Thyroid gland (tissue), 4 donors: Measurements from ENCODE around the gene OR6C76. TPM values are rescaled to one million over a fixed set of nuclear protein-coding genes. Genes with fewer than 3 reads are reported as not detected.
"Not testable (repeated sequence)": the region's sequence is repeated elsewhere in the genome, so short reads cannot be mapped to it uniquely, and the experiment has no call there.

Experiments used
- DNase-seq, 2 donors: peaks; one replicate each; pipeline ENCODE4 v3.0.0-alpha.2; 2019
- H3K27ac ChIP-seq, 3 donors: fragments of 200-600 bp; sonication (generic); 1 replicate in 2 of 3; 2 replicates in 1 of 3; pipeline ENCODE4 v1.5.1; 2016 to 2019; ENCODE audit warnings: mild to moderate bottlenecking in 1 of 3, moderate library complexity in 1 of 3
- H3K27me3 ChIP-seq: fragments of 200-600 bp; sonication (generic); one replicate; pipeline ENCODE4 v1.5.1; 2019
- H3K36me3 ChIP-seq, 2 donors: fragments of 200-600 bp; sonication (generic); one replicate each; pipeline ENCODE4 v1.5.1; 2016 to 2019
- H3K4me1 ChIP-seq, 2 donors: fragments of 200-600 bp; sonication (generic); one replicate each; pipeline ENCODE4 v1.5.1; 2017 to 2019
- H3K4me3 ChIP-seq, 3 donors: fragments of 200-600 bp; sonication (generic); replicated peaks in 1 of 3; 1 replicate in 2 of 3; 2 replicates in 1 of 3; pipeline ENCODE4 v1.5.1; 2016; ENCODE audit warnings: mild to moderate bottlenecking in 1 of 3
- H3K9me3 ChIP-seq: fragments of 200-600 bp; sonication (generic); one replicate; pipeline ENCODE4 v1.5.1; 2017
- POLR2A ChIP-seq, 2 donors: fragments of 450-650 bp; IDR thresholded peaks; one replicate each; pipeline ENCODE4 v1.6.1; 2017; ENCODE audit warnings: antibody characterized with exemption in 2 of 2, mild to moderate bottlenecking in 2 of 2, moderate library complexity in 1 of 2
- WGBS, 2 donors: methylation state at CpG; one replicate each; pipeline ENCODE4 v1.1.5; 2017; 5-methylcytosine and 5-hydroxymethylcytosine counted together
- intact Hi-C: fragments of 100-400 bp; cut with DNase I; formaldehyde crosslinking; loops from one replicate; pipeline ENCODE4 v1.15.1; 2023
- total RNA-seq, 4 donors: library from RNA; depleted of rRNA; stranded (reverse); fragments of >200 nt; gene quantifications; one replicate each; pipeline ENCODE4 v1.2.3, GENCODE V29; 2016
- TF ChIP-seq, protein P1 (sequence below), 6 experiments: fragments of 200-600 bp in 3 of 6; fragments of 450-650 bp in 3 of 6; sonication (generic) in 3 of 6; IDR thresholded peaks; one replicate each; pipeline ENCODE4 v1.5.1; 2016 to 2019; ENCODE audit warnings: antibody characterized with exemption in 6 of 6, mild to moderate bottlenecking in 2 of 6, inconsistent platforms in 1 of 6, moderate library complexity in 1 of 6

Gene OR6C76
- not detected for total RNA-seq

DNA sequence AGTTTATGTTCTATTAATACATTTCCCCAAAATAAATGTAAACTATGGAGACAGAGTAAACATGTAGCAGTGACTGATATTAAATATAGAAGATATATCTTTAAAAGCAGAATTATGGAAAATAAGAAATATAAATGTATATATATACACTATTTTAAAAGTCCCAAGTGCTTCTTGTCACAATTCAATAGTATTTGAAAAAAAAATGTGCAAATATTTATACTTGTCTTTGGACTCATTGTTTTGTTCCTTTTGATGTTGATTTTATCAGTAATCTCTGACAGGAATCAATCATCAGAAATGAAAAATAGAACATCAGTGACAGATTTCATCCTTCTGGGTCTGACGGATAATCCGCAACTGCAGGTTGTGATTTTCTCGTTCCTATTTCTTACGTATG lies at the start of gene OR6C76:
Gene OR6C76 (plus strand): TSS at position 301 of the 400 bp plus-strand sequence. CDS start 0 bp downstream, at position 301.
- Histone ChIP-seq H3K4me3 (no peak within 1 kb of the TSS), H3K27me3 (no peaks in the 10 kb centered on the region), H3K27ac (no peak within 1 kb of the TSS), H3K4me1 (no peaks in the 10 kb centered on the region), H3K36me3 (no peaks in the 10 kb centered on the region), H3K9me3 (no peaks in the 10 kb centered on the region)
- TF ChIP-seq, protein P1, sequence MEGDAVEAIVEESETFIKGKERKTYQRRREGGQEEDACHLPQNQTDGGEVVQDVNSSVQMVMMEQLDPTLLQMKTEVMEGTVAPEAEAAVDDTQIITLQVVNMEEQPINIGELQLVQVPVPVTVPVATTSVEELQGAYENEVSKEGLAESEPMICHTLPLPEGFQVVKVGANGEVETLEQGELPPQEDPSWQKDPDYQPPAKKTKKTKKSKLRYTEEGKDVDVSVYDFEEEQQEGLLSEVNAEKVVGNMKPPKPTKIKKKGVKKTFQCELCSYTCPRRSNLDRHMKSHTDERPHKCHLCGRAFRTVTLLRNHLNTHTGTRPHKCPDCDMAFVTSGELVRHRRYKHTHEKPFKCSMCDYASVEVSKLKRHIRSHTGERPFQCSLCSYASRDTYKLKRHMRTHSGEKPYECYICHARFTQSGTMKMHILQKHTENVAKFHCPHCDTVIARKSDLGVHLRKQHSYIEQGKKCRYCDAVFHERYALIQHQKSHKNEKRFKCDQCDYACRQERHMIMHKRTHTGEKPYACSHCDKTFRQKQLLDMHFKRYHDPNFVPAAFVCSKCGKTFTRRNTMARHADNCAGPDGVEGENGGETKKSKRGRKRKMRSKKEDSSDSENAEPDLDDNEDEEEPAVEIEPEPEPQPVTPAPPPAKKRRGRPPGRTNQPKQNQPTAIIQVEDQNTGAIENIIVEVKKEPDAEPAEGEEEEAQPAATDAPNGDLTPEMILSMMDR (IDR thresholded peaks at IDR 0.05): no peak
- no peak for TF ChIP-seq POLR2A (IDR thresholded peaks at IDR 0.05)
- intact Hi-C loops: no loop called here
- 91 to 93% methylated on average over 4 of the region's 4 CpGs for WGBS, 2 donors
- no peak for DNase-seq

DNA sequence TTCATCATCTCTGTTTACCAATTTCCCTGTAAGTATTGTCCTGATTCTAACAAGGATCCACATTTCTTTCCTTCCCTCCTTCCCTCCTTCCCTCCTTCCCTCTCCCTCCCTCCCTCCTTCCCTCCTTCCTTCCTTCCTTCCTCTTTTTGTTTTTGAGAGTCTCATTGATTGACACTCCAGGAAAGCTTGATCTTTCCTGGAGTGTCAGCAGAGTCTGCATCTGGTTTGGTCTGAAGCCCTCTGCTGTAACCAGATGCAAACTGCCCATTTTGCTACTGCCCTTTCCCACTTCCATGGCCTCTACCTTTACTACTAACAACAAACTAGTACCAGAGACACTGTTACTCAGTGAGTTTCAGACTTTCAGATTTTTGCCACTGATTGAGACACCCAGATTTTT lies 40.2 kb upstream of the OR6C76 start:
- intact Hi-C loops: no loop called here
- DNase-seq: no peak
- Histone ChIP-seq H3K27ac (no peak overlapping the region), H3K27me3 (no peaks in the 10 kb centered on the region), H3K9me3 (no peaks in the 10 kb centered on the region), H3K4me3 (no peak overlapping the region), H3K36me3 (no peaks in the 10 kb centered on the region), H3K4me1 (no peaks in the 10 kb centered on the region)
- no peak for TF ChIP-seq POLR2A (IDR thresholded peaks at IDR 0.05)

DNA sequence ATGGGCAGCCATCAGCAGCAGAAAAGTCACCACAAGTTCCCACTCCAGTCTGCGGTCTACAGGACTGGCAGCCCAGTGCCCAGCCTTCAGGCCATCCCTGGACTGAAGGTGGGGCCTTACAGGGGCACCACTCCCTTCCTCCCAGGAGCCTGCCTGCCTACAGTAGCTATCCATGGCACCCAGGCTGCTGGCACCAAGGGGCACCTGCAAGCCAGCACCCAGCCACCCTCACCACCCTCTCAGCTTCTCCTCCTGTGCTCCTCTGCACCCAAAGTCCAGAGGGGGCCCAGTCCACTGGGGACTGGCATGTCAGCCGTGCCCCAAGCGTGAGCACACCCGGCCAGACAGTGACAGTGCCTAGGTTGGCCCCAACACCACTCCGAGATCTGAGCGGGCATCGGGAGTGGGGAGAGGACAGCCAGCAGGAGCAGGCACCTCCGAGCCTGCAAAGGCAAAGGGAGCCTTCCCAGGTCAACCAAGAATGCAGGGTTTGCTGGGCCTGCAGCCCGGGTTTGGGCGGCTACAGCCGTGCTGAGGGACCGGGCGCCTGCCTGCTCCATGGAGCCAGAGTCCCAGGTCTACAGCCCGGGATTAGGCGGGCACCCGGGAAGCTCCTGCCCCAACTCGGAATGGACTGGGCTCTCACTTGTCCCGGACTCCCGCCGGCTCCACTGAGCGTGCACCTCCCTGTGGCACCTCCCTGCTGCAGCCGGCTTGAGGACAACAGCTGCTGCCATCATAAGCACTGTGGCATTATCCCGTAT lies 33.8 kb upstream of the OR6C76 start:
- TF ChIP-seq POLR2A (IDR thresholded peaks at IDR 0.05): no peak
- TF ChIP-seq, protein P1 (IDR thresholded peaks at IDR 0.05): no peak
- no peak for DNase-seq
- H3K9me3 ChIP-seq: no peaks in the 10 kb centered on the region
- WGBS, 2 donors: 83 to 89% methylated on average over 12 to 21 of the region's 23 CpGs
- no peaks in the 10 kb centered on the region for H3K27me3 ChIP-seq
- no peaks in the 10 kb centered on the region for H3K36me3 ChIP-seq
- intact Hi-C loops: no loop called here
- H3K4me3 ChIP-seq: no peak overlapping the region
- no peaks in the 10 kb centered on the region for H3K4me1 ChIP-seq
- H3K27ac ChIP-seq: no peak overlapping the region

DNA sequence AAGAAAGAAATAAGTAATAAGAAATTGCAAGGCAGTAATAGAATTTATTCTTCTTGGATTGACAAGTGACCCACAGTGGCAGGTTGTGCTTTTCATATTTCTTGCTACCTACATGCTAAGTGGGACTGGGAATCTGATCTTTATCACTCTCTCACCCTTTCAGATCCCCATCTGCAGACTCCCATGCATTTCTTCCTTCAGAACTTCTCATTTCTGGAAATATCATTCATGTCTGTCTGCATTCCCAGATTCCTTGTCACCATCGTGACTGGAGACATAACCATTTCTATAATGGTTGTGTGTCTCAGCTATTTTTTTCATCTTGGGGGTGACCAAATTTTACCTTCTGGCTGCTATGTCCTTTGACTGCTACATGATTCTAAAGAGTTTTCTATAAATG lies 29.7 kb upstream of the OR6C76 start:
- 83 to 90% methylated on average over 1 of the region's 1 CpG for WGBS, 2 donors
- DNase-seq: no peak
- no peak for TF ChIP-seq POLR2A (IDR thresholded peaks at IDR 0.05)
- Histone ChIP-seq H3K27ac (no peak overlapping the region), H3K27me3 (no peaks in the 10 kb centered on the region), H3K4me1 (no peaks in the 10 kb centered on the region), H3K9me3 (no peaks in the 10 kb centered on the region), H3K4me3 (no peak overlapping the region), H3K36me3 (no peaks in the 10 kb centered on the region)
- intact Hi-C loops: no loop called here

DNA sequence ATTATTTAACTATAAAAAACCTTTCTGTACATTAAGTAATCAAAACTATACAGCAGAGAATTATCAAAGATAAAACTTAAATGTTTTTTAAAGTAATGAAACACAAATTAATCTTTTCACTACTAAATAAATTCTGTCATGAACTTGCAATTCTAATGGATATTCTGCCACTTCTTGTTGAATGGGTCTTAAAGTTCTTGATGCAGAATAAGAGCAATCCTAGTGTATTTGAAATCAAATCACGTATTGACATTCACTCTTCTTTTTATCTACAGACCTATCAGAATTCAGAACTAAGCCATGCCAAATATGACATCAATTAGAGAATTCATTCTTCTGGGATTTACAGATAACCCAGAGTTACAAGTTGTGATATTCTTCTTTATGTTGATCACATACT lies 25.8 kb upstream of the OR6C76 start, which contains the start of gene OR6C65:
Gene OR6C65 (plus strand): TSS at position 301 of the 400 bp plus-strand sequence. CDS start 0 bp downstream, at position 301.
- H3K27me3 ChIP-seq: no peaks in the 10 kb centered on the region
- whole genome bisulfite sequencing, 2 donors: 92 to 93% methylated on average over 1 of the region's 1 CpG
- H3K9me3 ChIP-seq: no peaks in the 10 kb centered on the region
- TF ChIP-seq, protein P1 (IDR thresholded peaks at IDR 0.05): no peak
- no peak for TF ChIP-seq POLR2A (IDR thresholded peaks at IDR 0.05)
- no peaks in the 10 kb centered on the region for H3K4me1 ChIP-seq
- no peak within 1 kb of the TSS for H3K4me3 ChIP-seq
- no peak for DNase-seq
- H3K27ac ChIP-seq: no peak within 1 kb of the TSS
- intact Hi-C loops: no loop called here
- H3K36me3 ChIP-seq: no peaks in the 10 kb centered on the region

DNA sequence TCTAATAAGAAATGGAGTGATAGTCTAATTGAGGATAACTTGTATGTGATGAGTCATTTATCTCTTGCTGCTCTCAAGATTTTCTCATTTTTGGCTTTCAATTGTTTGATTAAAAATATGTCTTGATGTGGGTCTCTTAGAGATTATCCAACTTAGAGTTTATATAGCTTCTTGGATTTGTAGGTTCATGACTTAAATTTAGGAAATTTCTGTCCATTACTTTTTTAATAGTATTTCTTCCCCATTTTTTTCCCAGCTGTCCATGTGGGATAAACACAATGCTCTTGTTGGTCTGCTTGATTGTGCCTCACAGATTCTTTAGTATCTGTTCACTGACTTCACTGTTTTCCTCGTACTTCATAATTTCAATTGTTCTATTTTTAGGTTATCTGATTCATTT lies 18.2 kb upstream of the OR6C76 start:
- TF ChIP-seq POLR2A (IDR thresholded peaks at IDR 0.05): no peak
- TF ChIP-seq, protein P1 (IDR thresholded peaks at IDR 0.05): no peak
- Histone ChIP-seq H3K4me1 (no peaks in the 10 kb centered on the region), H3K27ac (no peak overlapping the region), H3K27me3 (no peaks in the 10 kb centered on the region), H3K36me3 (no peaks in the 10 kb centered on the region), H3K4me3 (no peak overlapping the region), H3K9me3 (no peaks in the 10 kb centered on the region)
- no peak for DNase-seq
- intact Hi-C loops: no loop called here
- WGBS, 2 donors: 74 to 75% methylated on average over 1 of the region's 1 CpG

DNA sequence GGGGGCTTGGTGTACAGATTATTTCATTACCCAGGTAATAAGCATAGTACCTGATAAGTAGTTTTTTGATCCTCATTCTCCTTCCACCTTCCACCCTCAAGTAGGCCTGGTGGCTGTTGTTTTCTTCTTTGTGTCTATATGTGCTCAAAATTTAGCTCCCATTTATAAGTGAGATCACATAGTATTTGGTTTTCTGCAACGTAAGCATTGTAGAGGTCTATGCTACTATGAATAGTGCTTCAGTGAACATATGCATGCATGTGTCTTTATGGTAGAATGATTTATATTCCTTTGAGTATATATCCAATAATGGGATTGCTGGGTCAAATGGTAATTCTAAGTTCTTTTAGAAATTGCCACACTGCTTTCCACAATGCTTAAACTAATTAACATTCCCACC lies 16.9 kb upstream of the OR6C76 start:
- H3K4me1 ChIP-seq, H3K27me3 ChIP-seq, H3K36me3 ChIP-seq, H3K4me3 ChIP-seq, intact Hi-C loops, H3K9me3 ChIP-seq, H3K27ac ChIP-seq, DNase-seq: not testable (repeated sequence)
- WGBS, 2 donors: 95 to 96% methylated on average over 1 of the region's 1 CpG

DNA sequence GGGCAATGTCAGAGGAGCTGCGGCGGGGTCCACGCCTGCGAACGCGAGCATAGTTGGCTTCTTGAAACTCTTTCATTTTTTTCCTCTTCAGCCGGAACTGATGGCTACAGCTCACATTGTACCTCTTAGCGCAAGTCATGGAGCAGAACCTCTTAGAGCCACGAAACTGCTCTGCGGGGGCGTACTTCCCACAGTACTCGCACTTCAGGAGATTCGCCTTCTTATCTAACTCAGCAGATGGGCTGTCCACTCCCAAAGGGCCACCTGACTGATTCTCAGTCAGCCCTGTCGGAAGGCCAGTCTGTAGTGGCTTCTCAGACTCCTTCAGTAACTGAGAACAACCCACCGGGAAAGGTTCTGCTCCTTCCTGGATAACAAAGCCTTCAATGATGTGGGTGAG lies 13.9 kb upstream of the OR6C76 start:
- H3K27ac ChIP-seq, H3K9me3 ChIP-seq, intact Hi-C loops, DNase-seq, H3K27me3 ChIP-seq, H3K4me1 ChIP-seq, H3K36me3 ChIP-seq, H3K4me3 ChIP-seq: not testable (repeated sequence)
- 90 to 96% methylated on average over 12 to 15 of the region's 15 CpGs for WGBS, 2 donors
